Measurements from ENCODE around the gene EBP.
"Not testable (repeated sequence)": the region's sequence is repeated elsewhere in the genome, so short reads cannot be mapped to it uniquely, and the experiment has no call there.

The EBP gene

GRCh38 chrX:48525853-48526252, 4.2 kb downstream of the EBP start:
- DNase-seq: not testable (repeated sequence)

- no peak for DNase-seq
Observed at GRCh38 chrX:48530736-48531135, 9.1 kb downstream of the EBP start.

DNA sequence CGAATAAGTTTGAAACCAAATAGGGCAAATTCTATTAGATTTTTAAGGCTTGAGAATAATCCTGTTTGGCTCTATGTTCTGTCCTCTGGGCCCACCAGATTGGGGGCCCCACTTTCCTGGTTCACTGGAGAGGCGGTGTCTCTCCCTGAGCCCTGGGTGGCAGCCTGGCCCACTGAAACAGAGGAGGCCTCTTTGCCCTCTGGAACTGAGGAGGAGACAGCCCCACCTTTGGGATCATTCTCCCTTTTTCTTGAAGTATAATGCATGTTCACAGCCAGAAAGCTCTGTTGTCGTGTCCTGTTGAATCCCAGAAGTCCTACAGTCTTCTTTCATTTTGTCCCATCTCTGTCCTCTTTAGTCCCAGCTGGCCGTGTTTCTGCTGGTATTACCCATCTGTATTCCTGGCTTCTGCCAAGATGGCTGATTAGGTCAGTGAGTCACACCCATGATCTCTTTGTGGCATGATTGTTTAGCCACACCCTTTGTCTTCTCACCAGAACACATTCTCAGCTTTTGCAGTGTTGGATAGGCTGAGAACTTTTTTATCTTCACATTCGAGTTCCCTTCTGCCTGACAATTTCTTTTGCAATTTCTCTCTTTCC, 9.9 kb downstream of the EBP start:
- peak in 3 of 4 experiments; percentile 16 to 52 (median 44) for DNase-seq

GRCh38 chrX:48532161-48532560, 10.6 kb downstream of the EBP start:
- peak in 2 of 4 experiments; percentile 8 to 9 for DNase-seq

DNA sequence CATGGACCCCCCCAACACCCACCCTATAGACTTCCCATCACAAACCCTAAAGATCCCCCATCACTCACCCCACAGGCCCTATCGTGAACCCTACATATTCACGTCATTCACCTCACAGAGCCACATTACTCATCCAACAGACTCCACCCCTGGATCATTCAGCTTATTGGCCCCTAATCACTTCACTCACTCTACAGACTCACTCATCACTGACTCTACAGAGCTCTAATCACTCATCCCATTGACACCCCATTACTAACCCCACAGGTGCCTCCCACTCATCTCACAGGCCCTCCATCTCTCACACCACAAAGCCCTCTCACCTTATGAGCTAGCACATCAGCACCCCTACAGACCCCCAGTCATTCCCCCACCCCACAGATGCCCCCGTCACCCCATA, 11.6 kb downstream of the EBP start:
- DNase-seq: no peak

- DNase-seq: no peak
Observed at GRCh38 chrX:48538641-48539344, 17.2 kb downstream of the EBP start.

DNA sequence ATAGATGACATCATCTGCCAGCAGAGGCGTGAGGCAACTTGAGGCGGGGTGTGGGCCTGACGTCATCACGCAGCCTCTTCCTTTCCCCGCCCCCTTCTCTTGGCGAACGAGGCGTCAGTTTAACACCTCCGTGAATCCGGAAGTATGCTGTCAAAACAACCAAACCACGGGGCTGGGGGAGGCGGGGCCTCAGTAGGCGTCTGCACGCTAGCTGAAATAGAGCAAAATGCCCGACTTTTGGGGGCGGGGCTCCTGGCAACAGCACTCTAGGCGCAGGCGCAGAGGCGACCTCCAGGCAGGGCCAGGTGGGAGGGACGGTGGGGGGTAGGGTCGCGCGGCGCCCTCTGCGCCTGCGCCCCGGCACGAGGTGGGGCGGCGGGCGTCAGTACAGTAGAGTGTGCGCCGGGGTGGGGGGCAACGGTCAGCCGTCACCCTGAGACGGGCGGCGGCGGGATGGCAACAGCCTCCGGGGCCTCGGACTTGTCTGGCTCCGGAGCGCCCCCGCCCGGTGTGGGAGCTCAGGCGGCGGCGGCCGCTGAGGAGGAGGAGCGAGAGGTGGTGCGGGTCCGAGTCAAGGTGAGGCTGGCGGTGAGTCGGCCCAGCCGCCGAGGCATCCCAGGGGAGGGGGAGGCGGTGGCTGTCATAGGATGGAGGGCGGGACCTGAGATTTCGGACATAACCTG, 17.9 kb downstream of the EBP start, which contains the start of gene TBC1D25:
Gene TBC1D25 (plus strand): TSS at position 370 of the 683 bp plus-strand sequence. CDS start 84 bp downstream, at position 454.
- peak; percentile 96 to 98 (median 98) for DNase-seq

GRCh38 chrX:48540028-48540375, 18.4 kb downstream of the EBP start:
- DNase-seq: peak; percentile 53 to 75 (median 72)

GRCh38 chrX:48540480-48540879, 18.9 kb downstream of the EBP start:
- no peak for DNase-seq

DNA sequence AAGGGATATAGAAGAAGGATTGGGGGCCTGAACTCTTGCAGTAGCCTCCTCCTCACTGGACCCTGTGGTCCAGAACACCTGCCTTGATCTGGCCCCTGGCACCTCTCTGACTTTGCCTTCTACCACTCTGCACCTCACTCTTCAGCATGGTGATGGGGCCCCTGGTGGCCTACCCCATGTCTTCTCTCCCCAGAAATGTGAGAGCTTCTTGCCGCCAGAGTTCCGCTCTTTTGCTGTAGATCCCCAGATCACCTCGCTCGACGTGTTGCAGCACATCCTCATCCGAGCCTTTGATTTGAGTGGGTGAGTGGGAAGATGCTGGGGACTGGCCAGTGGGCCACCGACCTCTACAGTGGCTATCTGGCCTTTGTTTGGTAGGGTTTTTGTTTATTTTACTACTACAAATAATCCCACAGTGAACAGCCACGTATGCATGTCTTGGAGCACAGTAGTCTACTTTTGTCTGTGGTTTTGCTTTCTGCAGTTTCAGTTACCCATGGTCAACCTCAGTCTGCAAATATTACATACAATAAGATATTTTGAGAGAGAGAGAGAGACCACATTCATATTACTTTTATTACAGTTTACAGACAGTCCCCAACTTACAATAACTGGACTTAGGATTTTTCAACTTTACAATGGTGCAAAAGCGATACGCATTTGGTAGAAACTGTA, 19.7 kb downstream of the EBP start:
- no peak for DNase-seq

GRCh38 chrX:48548871-48549270, 27.3 kb downstream of the EBP start:
- DNase-seq: no peak

GRCh38 chrX:48555731-48556325, 34.2 kb downstream of the EBP start:
- not testable (repeated sequence) for DNase-seq

GRCh38 chrX:48558271-48558670, 36.7 kb downstream of the EBP start:
- peak in 1 of 4 experiments; percentile 14 for DNase-seq

DNA sequence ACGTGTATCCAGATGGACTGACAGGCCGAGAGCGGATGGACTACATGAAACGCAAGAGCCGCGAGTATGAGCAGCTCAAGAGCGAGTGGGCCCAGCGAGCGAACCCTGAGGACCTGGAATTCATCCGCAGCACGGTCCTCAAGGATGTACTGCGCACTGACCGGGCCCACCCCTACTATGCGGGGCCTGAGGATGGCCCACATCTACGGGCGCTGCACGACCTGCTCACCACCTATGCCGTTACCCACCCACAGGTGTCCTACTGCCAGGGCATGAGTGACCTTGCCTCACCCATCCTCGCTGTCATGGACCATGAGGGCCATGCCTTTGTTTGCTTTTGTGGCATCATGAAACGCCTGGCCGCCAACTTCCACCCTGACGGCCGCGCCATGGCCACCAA, 38.0 kb downstream of the EBP start:
- no peak for DNase-seq

- no peak for DNase-seq
Observed at GRCh38 chrX:48560056-48560455, 38.4 kb downstream of the EBP start.

DNA sequence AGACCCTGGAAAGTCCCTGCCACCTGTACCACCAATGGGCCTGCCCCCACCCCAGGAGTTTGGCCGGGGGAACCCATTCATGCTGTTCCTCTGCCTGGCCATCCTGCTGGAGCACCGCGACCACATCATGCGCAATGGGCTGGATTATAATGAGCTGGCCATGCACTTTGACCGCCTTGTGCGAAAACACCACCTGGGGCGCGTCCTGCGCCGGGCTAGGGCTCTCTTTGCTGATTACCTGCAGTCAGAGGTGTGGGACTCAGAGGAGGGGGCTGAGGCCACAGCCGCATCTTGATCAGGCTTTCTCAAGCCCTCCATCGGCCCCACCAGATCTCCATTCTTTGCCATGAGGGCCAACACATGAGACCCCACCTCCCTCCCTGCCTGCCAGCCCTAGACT, 39.1 kb downstream of the EBP start:
- DNase-seq: no peak

GRCh38 chrX:48569958-48570357, 48.4 kb downstream of the EBP start:
- peak; percentile 18 to 69 (median 48) for DNase-seq

DNA sequence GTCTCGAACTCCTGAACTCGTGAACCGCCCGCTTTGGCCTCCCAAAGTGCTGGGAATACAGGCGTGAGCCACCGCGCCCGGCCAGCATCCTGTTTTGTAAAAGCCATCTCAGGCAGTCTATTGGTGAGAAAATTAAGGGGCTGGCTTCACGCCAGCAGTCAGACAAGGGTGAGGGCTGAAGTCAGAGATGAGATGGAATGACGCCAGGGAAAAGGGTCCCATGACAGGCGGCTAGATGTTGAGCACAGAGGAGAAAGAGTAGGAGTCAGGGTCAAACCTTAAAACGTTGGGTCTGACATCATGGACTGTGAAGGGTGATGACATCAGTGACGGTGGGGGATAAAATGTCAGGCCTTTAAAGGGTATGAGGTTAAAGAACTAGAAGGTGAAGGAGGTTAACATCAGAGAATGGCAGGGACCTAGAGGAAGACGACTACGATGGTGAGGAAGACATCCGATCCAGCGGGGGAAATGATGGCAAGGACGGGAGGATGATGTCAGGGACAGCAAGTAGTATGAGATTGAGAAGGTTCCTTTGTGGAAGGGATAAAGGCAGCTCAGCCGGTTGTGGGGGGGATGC, 52.2 kb downstream of the EBP start:
- peak; percentile 57 to 79 (median 62) for DNase-seq

GRCh38 chrX:48574270-48575266, 53.0 kb downstream of the EBP start, which contains the start of gene RBM3:
Gene RBM3, plus strand, starts transcription at chrX:48574484. Its CDS starts 697 bp downstream, at chrX:48575181.
- DNase-seq: peak; percentile 92 to 96 (median 95)

- no peak for DNase-seq
Observed at GRCh38 chrX:48575642-48576041, 54.0 kb downstream of the EBP start.

- no peak for DNase-seq
Observed at GRCh38 chrX:48576108-48576507, 54.5 kb downstream of the EBP start.

Measured in suppressor macrophage (primary cell).